ENCODE data around the gene APBB2. TPM values are rescaled to one million over a fixed set of nuclear protein-coding genes. Genes with fewer than 3 reads are reported as not detected.
A peak's percentile ranks its signal among the peaks of the same experiment; 100 is the strongest.

APBB2 gene
- total and polyA plus RNA-seq, 10 of the 15 experiments (the other 5 are each of a cell fraction or from before 2014, with no cell fraction given): 2.7 to 24.6 (median 19.0) TPM

- TF ChIP-seq ZNF592 (IDR thresholded peaks at IDR 0.05) (no peak), SP1 (IDR thresholded peaks at IDR 0.05; ENCODE audit: low read depth, low read length) (no peak), NKRF (conservative IDR thresholded peaks at IDR 0.05) (no peak)
These were observed 8.4 kb downstream of the APBB2 start (continued) for GRCh38 chr4:41205854-41206460.

- H3K9me3 ChIP-seq (replicated peaks; ENCODE audit: control insufficient read depth, insufficient read depth, low read length): no peaks in the 10 kb centered on the region
- no peaks in the 10 kb centered on the region for H4K20me1 ChIP-seq (ENCODE audit: control insufficient read depth, insufficient read depth)
- no peak overlapping the region for H3K27ac ChIP-seq (ENCODE audit: control insufficient read depth, insufficient read depth)
- peak overlapping the region; percentile 11; the same call in 1 of the 2 replicates for H3K4me2 ChIP-seq (ENCODE audit: control insufficient read depth, insufficient read depth)
- no peak overlapping the region for H2AFZ ChIP-seq (ENCODE audit: control insufficient read depth, low read depth, low read length)
- ChIA-PET RAD21 (ENCODE audit: unreplicated experiment) (interaction anchor here (0.8 to 3.1 kb wide), 13 partner anchors 9 to 228 kb away, joined by 3 to 19 read pairs (median 4); partner anchors contain the start of gene APBB2), SMC1A (ENCODE audit: uncharacterized antibody, unreplicated experiment) (interaction anchor here (0.8 to 18.1 kb wide), 19 partner anchors 8 to 280 kb away, joined by 3 to 362 read pairs (median 4); no protein-coding TSS in a partner anchor), POLR2A (interaction anchor here (0.5 to 1.2 kb wide), 5 partner anchors 20 to 406 kb away, joined by 3 to 5 read pairs (median 4); no protein-coding TSS in a partner anchor), CTCF (interaction anchor here (0.7 to 4.2 kb wide), 18 partner anchors 7 to 297 kb away, joined by 3 to 29 read pairs (median 4); partner anchors contain the start of gene APBB2)
- no peak overlapping the region; the same call in 1 of the 2 replicates for H3K4me3 ChIP-seq
- FAIRE-seq: no peak
- H3K36me3 ChIP-seq (ENCODE audit: control insufficient read depth in 2 of 2, insufficient read depth in 2 of 2, low read length in 1 of 2): no peaks in the 10 kb centered on the region
- H3K27me3 ChIP-seq (replicated peaks in 1 of 2; ENCODE audit: control insufficient read depth in 2 of 2, insufficient read depth in 2 of 2, low read length in 1 of 2): no peaks in the 10 kb centered on the region
- no peak for ATAC-seq
- TF ChIP-seq IKZF2 (IDR thresholded peaks at IDR 0.05) (0 out of 4 replicates have a peak, but pooled peaks of 1 of the 2 experiments have one; percentile 14), POLR2A (IDR thresholded peaks at IDR 0.05; ENCODE audit: low read depth, low read length) (no peak)
- 40% methylated on average over 3 of the region's 3 CpGs for WGBS (ENCODE audit: insufficient coverage, insufficient replicate concordance, low lambda C conversion rate, missing lambda C conversion rate)
- in situ Hi-C loops (cut with MboI): no loop called here
- DNase-seq (ENCODE audit: low read depth, low spot score): no peak
- H3K9ac ChIP-seq (ENCODE audit: control insufficient read depth, insufficient read depth, low read length): no peak overlapping the region
- BruUV-seq (replicated peaks): no TSS peak
- H3K79me2 ChIP-seq (ENCODE audit: control insufficient read depth, insufficient read depth, low read length): peaks cover 60% of the 10 kb centered on the region
- intact Hi-C loops (cut with micrococcal nuclease; ENCODE audit: unreplicated experiment): no loop called here
- H3K4me1 ChIP-seq (ENCODE audit: control insufficient read depth, insufficient read depth, low read length): peaks cover 6% of the 10 kb centered on the region; the same call in 1 of the 2 replicates
These were observed 9.2 kb downstream of the APBB2 start for GRCh38 chr4:41205130-41205529.
